ENCODE results near the gene GBA3.

DNA sequence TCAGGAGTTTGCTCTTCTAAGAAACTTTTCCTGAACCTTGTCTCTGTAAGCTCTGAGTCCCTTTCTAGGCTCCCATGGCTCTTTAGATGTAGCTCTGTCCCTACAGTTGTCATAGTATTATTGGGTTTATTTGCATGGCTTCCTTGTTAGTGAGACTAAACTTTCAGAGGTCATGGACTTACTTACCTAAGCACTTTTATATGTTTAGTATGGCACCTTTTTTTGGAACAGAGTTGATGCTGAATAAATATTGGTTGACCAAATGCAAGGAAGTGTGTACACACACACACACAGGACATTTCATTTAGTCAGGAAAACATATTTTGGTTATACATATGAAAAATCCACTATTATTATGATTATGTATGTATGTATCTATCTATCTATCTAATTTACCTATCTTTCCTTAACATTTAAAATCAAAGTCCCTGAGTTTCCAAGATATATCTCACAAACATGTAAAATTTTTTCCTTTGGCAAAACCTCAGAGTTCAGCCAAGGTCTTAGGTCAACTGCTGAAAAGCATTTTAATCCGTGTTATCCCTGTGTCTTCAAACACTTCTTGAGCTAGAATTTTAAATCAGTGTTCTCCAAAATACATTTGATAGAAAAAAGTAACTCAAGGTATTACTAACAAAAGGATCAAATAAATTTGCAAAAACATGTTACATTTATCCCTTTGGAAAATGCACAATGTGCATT, 47.1 kb upstream of the GBA3 start:
- TF ChIP-seq, protein P1, sequence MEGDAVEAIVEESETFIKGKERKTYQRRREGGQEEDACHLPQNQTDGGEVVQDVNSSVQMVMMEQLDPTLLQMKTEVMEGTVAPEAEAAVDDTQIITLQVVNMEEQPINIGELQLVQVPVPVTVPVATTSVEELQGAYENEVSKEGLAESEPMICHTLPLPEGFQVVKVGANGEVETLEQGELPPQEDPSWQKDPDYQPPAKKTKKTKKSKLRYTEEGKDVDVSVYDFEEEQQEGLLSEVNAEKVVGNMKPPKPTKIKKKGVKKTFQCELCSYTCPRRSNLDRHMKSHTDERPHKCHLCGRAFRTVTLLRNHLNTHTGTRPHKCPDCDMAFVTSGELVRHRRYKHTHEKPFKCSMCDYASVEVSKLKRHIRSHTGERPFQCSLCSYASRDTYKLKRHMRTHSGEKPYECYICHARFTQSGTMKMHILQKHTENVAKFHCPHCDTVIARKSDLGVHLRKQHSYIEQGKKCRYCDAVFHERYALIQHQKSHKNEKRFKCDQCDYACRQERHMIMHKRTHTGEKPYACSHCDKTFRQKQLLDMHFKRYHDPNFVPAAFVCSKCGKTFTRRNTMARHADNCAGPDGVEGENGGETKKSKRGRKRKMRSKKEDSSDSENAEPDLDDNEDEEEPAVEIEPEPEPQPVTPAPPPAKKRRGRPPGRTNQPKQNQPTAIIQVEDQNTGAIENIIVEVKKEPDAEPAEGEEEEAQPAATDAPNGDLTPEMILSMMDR (IDR thresholded peaks at IDR 0.05), result no peak
- TF ChIP-seq POLR2A (IDR thresholded peaks at IDR 0.05) (no peak), POLR2AphosphoS5 (IDR thresholded peaks at IDR 0.05) (no peak)
